Stimulated activated CD4-positive, alpha-beta T cell treated with anti-CD3 and anti-CD28 coated beads, Interleukin-15, amount 100 ng/mL, for 24 hours (primary cell): ENCODE results near the gene SIGMAR1.
A peak's percentile ranks its signal among the peaks of the same experiment; 100 is the strongest.

ENCODE experiments used
- DNase-seq: peaks from one replicate; pipeline ENCODE4 v3.0.0-alpha.2; 2020

SIGMAR1 gene

GRCh38 chr9:34600908-34601307 lies 36.7 kb downstream of the SIGMAR1 start:
- no peak for DNase-seq

DNA sequence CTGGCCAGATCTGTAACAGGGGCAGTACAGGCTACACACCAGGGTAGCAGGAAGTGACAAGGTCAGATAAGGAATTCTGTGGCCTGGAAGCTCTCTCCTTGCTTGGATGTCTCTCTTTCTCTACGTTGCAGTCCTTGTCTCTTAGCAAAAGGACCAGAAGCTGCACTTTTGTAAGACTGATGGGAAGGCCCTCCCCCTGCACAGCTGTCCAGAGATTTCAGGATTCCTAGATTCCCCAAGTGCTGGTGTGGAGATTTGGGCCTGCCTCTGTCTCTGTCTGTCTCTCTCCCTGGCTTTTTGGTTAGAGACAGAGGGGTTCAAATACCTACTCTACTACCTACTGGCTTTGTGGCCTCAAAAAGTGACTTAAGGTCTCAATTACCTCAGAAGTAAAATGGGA lies 38.0 kb downstream of the SIGMAR1 start:
- no peak for DNase-seq

DNA sequence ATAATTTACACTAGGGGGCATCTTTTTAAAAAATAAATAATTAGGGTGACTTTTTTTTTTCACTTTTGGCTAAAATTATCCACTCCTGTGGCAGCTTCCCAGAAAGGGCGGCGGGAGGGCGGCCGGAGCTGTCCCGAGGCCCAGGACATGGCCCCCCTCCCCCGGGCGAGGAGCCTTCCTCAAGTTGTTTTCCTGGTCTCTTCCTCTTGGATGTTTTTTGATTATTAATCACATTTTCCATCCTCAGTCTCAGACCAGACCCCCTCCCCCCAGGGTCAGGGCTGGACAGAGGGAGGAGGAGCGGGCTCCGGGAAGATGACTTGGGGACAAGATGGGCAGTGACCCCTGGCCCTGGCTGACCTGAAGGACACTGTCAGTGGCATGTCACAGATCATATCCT lies 43.4 kb downstream of the SIGMAR1 start:
- no peak for DNase-seq

- no peak for DNase-seq
These were observed 44.5 kb downstream of the SIGMAR1 start for GRCh38 chr9:34592895-34593601.

DNA sequence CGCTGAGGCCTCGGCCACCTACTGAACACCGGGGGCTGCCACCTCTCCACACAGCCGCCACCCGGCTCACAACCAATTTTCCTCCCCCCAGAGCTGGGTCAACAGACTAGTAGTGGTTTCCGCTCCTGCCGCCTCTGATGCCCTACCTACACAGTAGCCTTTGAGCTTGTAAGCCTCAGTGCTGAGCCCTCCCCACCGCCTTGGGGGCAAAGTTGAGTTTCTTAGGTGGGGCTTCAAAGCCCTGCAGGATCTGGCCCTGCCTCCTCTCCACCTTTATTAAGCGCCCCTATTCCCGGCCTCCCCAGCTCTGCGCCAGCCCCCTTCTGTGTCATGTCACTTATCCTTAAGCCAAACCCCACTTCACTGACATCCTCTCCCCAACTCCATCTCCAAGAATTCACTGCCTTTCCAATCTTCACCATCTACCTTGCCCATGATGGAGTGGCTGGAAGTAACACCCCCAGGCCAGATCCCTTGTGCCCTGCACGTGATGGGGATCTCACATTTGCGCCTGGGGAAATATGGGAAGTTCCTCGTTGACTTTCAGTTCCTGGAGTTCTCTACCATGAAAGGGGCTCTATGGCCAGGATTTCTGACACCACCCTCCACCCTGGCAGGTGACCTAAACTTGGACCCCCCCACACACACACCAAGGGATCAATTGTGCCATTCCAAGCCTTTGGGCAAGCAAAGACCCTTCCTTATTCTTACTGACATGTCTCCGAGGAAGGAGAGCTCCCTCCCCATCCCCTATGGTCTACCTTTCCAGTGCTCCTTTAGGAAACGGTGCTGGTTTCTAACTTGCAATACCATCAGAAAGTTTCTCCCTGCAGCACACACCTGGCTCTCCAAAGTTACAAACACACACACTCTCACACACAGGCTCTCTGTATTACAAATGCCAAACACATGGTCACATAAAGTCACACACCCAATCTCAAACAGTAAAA lies 45.4 kb downstream of the SIGMAR1 start:
- DNase-seq: no peak

- DNase-seq: peak; percentile 87
These were observed 46.2 kb downstream of the SIGMAR1 start for GRCh38 chr9:34591248-34591916.

DNA sequence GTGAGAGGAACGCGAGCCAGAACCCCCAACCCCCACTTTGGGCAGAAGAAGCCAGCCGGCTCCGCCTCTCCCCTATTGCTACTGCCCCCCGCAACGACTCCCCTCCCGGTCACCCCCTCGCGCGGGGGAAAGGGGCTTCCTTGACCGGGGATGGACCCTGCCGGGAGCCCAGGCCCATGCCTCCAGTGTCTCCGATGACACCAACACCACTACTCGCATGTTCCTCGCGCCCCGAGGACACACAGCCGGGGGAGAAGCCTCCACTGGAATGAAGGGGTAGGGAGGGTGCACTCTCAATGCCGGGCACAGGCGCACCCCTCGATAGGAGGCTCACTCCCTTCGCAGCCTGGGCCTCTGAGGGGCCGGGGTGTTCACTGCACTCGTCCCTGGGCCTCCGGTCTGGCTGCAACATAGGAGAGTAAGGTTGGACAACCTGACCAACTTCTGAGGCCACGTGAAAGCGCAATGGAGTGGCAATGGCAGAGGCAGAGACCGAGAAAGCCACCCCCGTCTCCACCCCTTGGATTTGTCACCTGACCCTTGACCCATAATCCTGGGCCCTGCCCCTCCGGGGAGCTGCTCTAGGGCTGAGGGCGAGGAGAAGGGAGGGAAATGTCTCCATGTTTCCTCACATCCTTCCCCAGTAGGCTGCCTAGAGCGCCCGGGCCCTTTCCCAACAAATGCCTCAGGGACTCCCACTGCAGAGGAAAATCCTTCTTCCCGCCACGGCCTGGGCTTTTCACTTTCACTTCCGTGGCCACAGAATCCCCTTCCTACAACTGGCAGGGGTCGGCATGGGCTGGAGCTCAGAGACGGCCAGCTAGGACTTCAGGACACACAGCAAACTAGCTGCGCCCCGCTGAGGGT lies 47.0 kb downstream of the SIGMAR1 start:
- DNase-seq: peak; percentile 30

DNA sequence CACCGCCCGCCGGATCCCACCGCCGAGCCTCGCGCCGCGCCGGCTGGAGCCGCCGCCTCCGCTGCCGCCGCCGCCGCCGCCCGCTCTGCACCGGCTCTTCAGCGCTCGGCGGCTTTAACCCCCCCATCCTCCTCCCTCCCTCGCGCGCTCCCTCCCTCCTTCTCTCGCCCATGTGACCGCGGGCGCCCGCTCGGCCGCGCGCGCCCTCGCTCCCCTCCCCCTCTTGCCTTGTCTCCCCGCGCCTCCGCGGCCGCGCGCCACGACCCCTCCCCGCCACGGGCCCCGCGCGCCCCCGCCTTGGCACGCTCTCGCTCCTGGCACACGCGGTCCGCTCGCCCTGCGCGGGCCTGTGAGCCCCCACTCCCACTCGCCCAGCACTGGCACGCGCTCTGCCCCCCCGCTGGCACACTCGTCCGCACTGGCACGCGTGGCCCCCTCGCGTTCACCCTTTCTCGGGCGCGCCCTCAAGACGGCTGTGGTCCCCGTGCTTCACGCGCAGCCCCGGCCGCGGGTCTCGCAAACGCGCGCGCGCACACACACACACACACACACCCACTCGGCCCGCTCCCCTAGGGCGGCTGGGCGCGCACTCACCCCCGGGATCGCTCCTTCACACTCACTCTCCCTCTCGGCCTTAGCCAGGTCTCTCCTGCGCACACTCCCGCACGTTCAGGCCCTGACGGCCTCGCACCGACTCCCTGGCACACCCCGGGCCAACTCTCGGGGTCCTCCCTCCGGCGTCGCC lies 47.8 kb downstream of the SIGMAR1 start, which contains the start of gene CNTFR:
CNTFR (minus strand) TSS at position 89 of the 745 bp plus-strand sequence. CDS start 20,743 bp downstream, outside the sequence.
- peak; percentile 37 for DNase-seq

DNA sequence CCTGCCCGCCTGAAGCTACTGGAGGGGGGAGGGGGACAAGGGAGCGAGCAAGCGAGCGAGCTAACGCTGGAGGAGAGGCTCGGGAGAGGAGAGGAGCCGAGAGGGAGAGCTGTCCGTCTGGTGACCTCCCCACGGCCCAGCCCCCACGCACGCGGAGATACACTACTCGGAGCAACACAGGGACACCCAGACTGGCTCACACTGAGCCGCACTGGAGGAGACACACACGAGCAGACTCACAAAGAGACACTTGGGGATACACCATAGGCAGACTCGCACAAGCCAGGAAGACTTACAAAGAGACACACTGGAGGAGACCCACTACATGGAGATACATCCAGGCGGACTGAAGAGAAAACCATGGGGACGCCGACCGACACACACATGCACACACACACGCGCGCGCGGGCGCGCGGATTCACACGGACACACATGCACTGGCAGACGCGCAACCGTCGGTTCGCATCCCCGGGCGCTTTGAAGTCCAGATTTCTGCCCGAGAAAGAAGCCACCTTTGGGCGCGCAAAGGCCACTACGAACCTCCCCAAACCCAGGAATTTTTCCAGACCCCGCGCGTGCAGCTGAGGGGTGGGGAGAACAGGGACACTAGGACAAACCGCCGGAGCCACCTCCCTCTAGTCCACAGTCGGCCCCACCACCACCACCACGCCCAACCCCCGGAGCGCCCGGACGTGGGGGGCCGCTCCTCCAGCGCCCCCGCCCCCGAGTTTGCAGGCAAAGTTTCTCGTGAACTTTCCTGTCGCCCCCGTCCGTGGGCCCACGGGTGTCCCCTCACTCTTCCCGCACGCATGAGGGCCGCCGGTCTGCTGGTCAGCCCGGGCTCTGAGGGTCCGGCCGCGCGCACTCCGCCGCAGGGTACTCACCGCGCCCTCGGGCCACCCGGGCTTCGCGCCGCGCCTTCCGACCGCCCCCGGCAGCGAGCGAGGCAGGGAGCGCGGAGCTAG lies 48.6 kb downstream of the SIGMAR1 start:
- DNase-seq: no peak

- no peak for DNase-seq
These were observed 50.3 kb downstream of the SIGMAR1 start for GRCh38 chr9:34587271-34587670.

- no peak for DNase-seq
These were observed 51.5 kb downstream of the SIGMAR1 start for GRCh38 chr9:34585946-34586669.

- no peak for DNase-seq
These were observed 52.6 kb downstream of the SIGMAR1 start for GRCh38 chr9:34584970-34585369.
